C4-2B (cell line): Measurements from ENCODE around the gene C2CD3.

ENCODE experiments used
- ZFX ChIP-seq: fragments of 450-650 bp; IDR thresholded peaks from 2 replicates; pipeline ENCODE4 v1.6.1; 2017
- TF ChIP-seq, protein P1 (sequence below): fragments of 450-650 bp; conservative IDR thresholded peaks from 2 replicates; pipeline ENCODE4 v1.5.1; 2017; ENCODE audit warnings: mild to moderate bottlenecking

DNA sequence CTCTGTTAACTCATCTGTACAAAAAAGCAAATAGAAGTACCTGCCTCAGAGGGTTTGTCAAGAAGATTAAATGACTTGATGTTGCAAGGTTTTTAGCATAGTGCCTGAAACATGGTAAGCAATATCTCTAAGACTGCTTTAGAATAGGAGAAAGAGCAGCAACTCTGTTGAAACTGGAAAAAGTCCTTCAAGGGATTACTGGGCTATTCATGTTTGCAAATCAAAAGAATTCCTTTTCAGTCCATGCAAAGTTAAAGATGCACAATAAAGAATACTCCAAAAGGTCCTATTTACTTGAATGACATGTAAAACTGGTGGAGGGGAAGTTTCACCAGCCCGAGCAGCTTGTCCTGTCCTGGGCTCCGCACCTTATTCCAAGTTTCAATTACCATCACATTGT is 70.6 kb downstream of the C2CD3 start:
- TF ChIP-seq, protein P1, sequence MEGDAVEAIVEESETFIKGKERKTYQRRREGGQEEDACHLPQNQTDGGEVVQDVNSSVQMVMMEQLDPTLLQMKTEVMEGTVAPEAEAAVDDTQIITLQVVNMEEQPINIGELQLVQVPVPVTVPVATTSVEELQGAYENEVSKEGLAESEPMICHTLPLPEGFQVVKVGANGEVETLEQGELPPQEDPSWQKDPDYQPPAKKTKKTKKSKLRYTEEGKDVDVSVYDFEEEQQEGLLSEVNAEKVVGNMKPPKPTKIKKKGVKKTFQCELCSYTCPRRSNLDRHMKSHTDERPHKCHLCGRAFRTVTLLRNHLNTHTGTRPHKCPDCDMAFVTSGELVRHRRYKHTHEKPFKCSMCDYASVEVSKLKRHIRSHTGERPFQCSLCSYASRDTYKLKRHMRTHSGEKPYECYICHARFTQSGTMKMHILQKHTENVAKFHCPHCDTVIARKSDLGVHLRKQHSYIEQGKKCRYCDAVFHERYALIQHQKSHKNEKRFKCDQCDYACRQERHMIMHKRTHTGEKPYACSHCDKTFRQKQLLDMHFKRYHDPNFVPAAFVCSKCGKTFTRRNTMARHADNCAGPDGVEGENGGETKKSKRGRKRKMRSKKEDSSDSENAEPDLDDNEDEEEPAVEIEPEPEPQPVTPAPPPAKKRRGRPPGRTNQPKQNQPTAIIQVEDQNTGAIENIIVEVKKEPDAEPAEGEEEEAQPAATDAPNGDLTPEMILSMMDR: no peak
- no peak for TF ChIP-seq ZFX
